Motor neuron (in vitro differentiated cells): Measurements from ENCODE around the gene FBN2. TPM values are rescaled to one million over a fixed set of nuclear protein-coding genes. Genes with fewer than 3 reads are reported as not detected.
A peak's percentile ranks its signal among the peaks of the same experiment; 100 is the strongest.

Experiments
- ATAC-seq, 8 experiments: fragments of 200-7000 bp; cut with Tn5 transposase; replicated peaks in 6 of 8; 2 replicates each; pipeline ENCODE4 v1.8.0; 2021; ENCODE audit warnings: mild to moderate bottlenecking in 8 of 8, moderate library complexity in 8 of 8
- H3K27ac ChIP-seq, 2 donors: fragments of 250-450 bp; sonication (Bioruptor Pico); 2 replicates each; pipeline ENCODE4 v1.9.0; 2021; ENCODE audit warnings: antibody characterized with exemption in 2 of 2, mild to moderate bottlenecking in 2 of 2, moderate library complexity in 1 of 2
- H3K4me1 ChIP-seq, 2 donors: fragments of 250-450 bp; sonication (Bioruptor Pico); replicated peaks in 1 of 2; 2 replicates each; pipeline ENCODE4 v1.6.1; 2021; ENCODE audit warnings: antibody characterized with exemption in 2 of 2, mild to moderate bottlenecking in 2 of 2, moderate library complexity in 1 of 2
- H3K4me3 ChIP-seq, 5 donors: fragments of 250-450 bp; sonication (Bioruptor Pico); 2 replicates each; pipeline ENCODE4 v1.9.0; 2021; ENCODE audit warnings: antibody characterized with exemption in 5 of 5, mild to moderate bottlenecking in 5 of 5, moderate library complexity in 4 of 5
- WGBS, 10 experiments: fragments of 450-650 bp; shearing (Covaris generic); methylation state at CpG; one replicate each; pipeline ENCODE4 v1.0.0; 2022; 5-methylcytosine and 5-hydroxymethylcytosine counted together
- in situ Hi-C, 9 experiments: fragments of 400-800 bp; cut with MboI; loops; one replicate each; pipeline ENCODE4 v1.15.0; 2021; ENCODE audit warnings: low sequenced_read_pairs in 9 of 9, low pct_unique_long_range_greater_than_20kb in 2 of 9; ENCODE audit not compliant: unreplicated experiment in 9 of 9
- total RNA-seq, 8 experiments: library from RNA; unstranded; fragments of 300-600 nt; gene quantifications; 2 replicates each; pipeline versions ENCODE4 v1.2.3 to v1.2.4, GENCODE V29; 2022

The FBN2 gene
- total RNA-seq, 8 experiments from 2014 or later: 5.3 to 129 (median 15.1) TPM

GRCh38 chr5:128355961-128356360 is 182.1 kb downstream of the FBN2 start:
- Histone ChIP-seq H3K27ac (no peak overlapping the region), H3K4me1 (no peaks in the 10 kb centered on the region), H3K4me3 (no peak overlapping the region)
- WGBS, 10 experiments: 0 to 100% (median 53%) methylated on average over 1 to 3 of the region's 3 CpGs; no CpG with 5 or more reads in 4 of the 10 experiments
- in situ Hi-C loops: no loop called here
- peak in 3 of 8 experiments; percentile 23 to 55 (median 48) for ATAC-seq

- Histone ChIP-seq H3K27ac (no peak overlapping the region), H3K4me1 (no peaks in the 10 kb centered on the region), H3K4me3 (no peak overlapping the region)
- peak in 2 of 8 experiments; percentile 24 to 40 for ATAC-seq
- 73 to 100% (median 90%) methylated on average over 1 to 2 of the region's 3 CpGs; no CpG with 5 or more reads in 6 of the 10 experiments for WGBS, 10 experiments
- in situ Hi-C loops: no loop called here
Measured at GRCh38 chr5:128353441-128354107, 184.5 kb downstream of the FBN2 start.

- ATAC-seq: no peak
- WGBS, 10 experiments: 61 to 100% (median 93%) methylated on average over 1 to 3 of the region's 5 CpGs; no CpG with 5 or more reads in 5 of the 10 experiments
- in situ Hi-C loops: no loop called here
- no peak overlapping the region for H3K4me3 ChIP-seq
- H3K27ac ChIP-seq: no peak overlapping the region
- no peaks in the 10 kb centered on the region for H3K4me1 ChIP-seq
Measured at GRCh38 chr5:128350705-128351104, 187.3 kb downstream of the FBN2 start.

- Histone ChIP-seq H3K4me1 (no peaks in the 10 kb centered on the region), H3K27ac (no peak overlapping the region), H3K4me3 (no peak overlapping the region)
- ATAC-seq: peak in 4 of 8 experiments; percentile 74 to 96 (median 96)
- in situ Hi-C loops: loop anchor here in 1 of 9 experiments (25.0 kb wide), 1 partner anchor 112 kb away; no protein-coding TSS in a partner anchor
- WGBS, 10 experiments: 7 to 88% (median 73%) methylated on average over 3 to 11 of the region's 11 CpGs; no CpG with 5 or more reads in 1 of the 10 experiments
Measured at GRCh38 chr5:128349044-128349858, 188.8 kb downstream of the FBN2 start.

GRCh38 chr5:128346038-128346437 is 192.0 kb downstream of the FBN2 start:
- in situ Hi-C loops: loop anchor here in 1 of 9 experiments (25.0 kb wide), 1 partner anchor 109 kb away; no protein-coding TSS in a partner anchor
- 40 to 100% (median 87%) methylated on average over 1 to 3 of the region's 3 CpGs for WGBS, 10 experiments
- H3K4me3 ChIP-seq: no peak overlapping the region
- no peaks in the 10 kb centered on the region for H3K4me1 ChIP-seq
- H3K27ac ChIP-seq: no peak overlapping the region
- no peak for ATAC-seq

- 90 to 100% (median 94%) methylated on average over 2 to 12 of the region's 16 CpGs; no CpG with 5 or more reads in 6 of the 10 experiments for WGBS, 10 experiments
- ATAC-seq: no peak
- Histone ChIP-seq H3K27ac (no peak overlapping the region), H3K4me1 (no peaks in the 10 kb centered on the region), H3K4me3 (no peak overlapping the region)
- in situ Hi-C loops: loop anchor here in 1 of 9 experiments (25.0 kb wide), 1 partner anchor 108 kb away; no protein-coding TSS in a partner anchor
Measured at GRCh38 chr5:128345247-128345646, 192.8 kb downstream of the FBN2 start.

GRCh38 chr5:128343168-128343567 is 194.9 kb downstream of the FBN2 start:
- Histone ChIP-seq H3K4me3 (no peak overlapping the region), H3K4me1 (no peaks in the 10 kb centered on the region), H3K27ac (no peak overlapping the region)
- ATAC-seq: no peak
- 83 to 100% (median 94%) methylated on average over 1 to 4 of the region's 4 CpGs; no CpG with 5 or more reads in 1 of the 10 experiments for WGBS, 10 experiments
- in situ Hi-C loops: loop anchor here in 1 of 9 experiments (25.0 kb wide), 1 partner anchor 106 kb away; no protein-coding TSS in a partner anchor

- H3K27ac ChIP-seq: no peak overlapping the region
- no peaks in the 10 kb centered on the region for H3K4me1 ChIP-seq
- no peak overlapping the region for H3K4me3 ChIP-seq
- WGBS, 10 experiments: 25 to 90% (median 63%) methylated on average over 1 to 3 of the region's 3 CpGs; no CpG with 5 or more reads in 6 of the 10 experiments
- peak in 3 of 8 experiments; percentile 19 to 87 (median 75) for ATAC-seq
- in situ Hi-C loops: loop anchor here in 1 of 9 experiments (25.0 kb wide), 1 partner anchor 104 kb away; no protein-coding TSS in a partner anchor
Measured at GRCh38 chr5:128341056-128341455, 197.0 kb downstream of the FBN2 start.

- Histone ChIP-seq H3K4me1 (no peaks in the 10 kb centered on the region), H3K27ac (no peak overlapping the region), H3K4me3 (no peak overlapping the region)
- 92 to 100% (median 92%) methylated on average over 2 of the region's 2 CpGs; no CpG with 5 or more reads in 5 of the 10 experiments for WGBS, 10 experiments
- in situ Hi-C loops: loop anchor here in 1 of 9 experiments (25.0 kb wide), 1 partner anchor 103 kb away; no protein-coding TSS in a partner anchor
- peak in 3 of 8 experiments; percentile 49 to 82 (median 81) for ATAC-seq
Measured at GRCh38 chr5:128340648-128341047, 197.4 kb downstream of the FBN2 start.

- no peaks in the 10 kb centered on the region for H3K4me1 ChIP-seq
- H3K27ac ChIP-seq: no peak overlapping the region
- 67 to 100% (median 98%) methylated on average over 1 to 3 of the region's 3 CpGs; no CpG with 5 or more reads in 6 of the 10 experiments for WGBS, 10 experiments
- no peak overlapping the region for H3K4me3 ChIP-seq
- no peak for ATAC-seq
- in situ Hi-C loops: loop anchor here in 1 of 9 experiments (25.0 kb wide), 1 partner anchor 102 kb away; no protein-coding TSS in a partner anchor
Measured at GRCh38 chr5:128339585-128339984, 198.5 kb downstream of the FBN2 start.

- no peak overlapping the region for H3K4me3 ChIP-seq
- no peak overlapping the region for H3K27ac ChIP-seq
- WGBS, 10 experiments: 79 to 100% (median 96%) methylated on average over 1 to 8 of the region's 12 CpGs; no CpG with 5 or more reads in 3 of the 10 experiments
- ATAC-seq: no peak
- H3K4me1 ChIP-seq: no peaks in the 10 kb centered on the region
- in situ Hi-C loops: loop anchor here in 1 of 9 experiments (25.0 kb wide), 1 partner anchor 101 kb away; no protein-coding TSS in a partner anchor
Measured at GRCh38 chr5:128338649-128339048, 199.4 kb downstream of the FBN2 start.

- in situ Hi-C loops: loop anchor here in 1 of 9 experiments (25.0 kb wide), 1 partner anchor 98 kb away; no protein-coding TSS in a partner anchor
- ATAC-seq: peak in 3 of 8 experiments; percentile 23 to 54 (median 52)
- Histone ChIP-seq H3K27ac (no peak overlapping the region), H3K4me1 (no peaks in the 10 kb centered on the region), H3K4me3 (no peak overlapping the region)
- WGBS, 10 experiments: 21 to 100% (median 72%) methylated on average over 1 to 3 of the region's 3 CpGs; no CpG with 5 or more reads in 2 of the 10 experiments
Measured at GRCh38 chr5:128335339-128335738, 202.7 kb downstream of the FBN2 start.
